H9 (cell line): Measurements from ENCODE around the gene ZNF229. TPM values are rescaled to one million over a fixed set of nuclear protein-coding genes. Genes with fewer than 3 reads are reported as not detected.
"Not testable (repeated sequence)": the region's sequence is repeated elsewhere in the genome, so short reads cannot be mapped to it uniquely, and the experiment has no call there.

Experiments
- DNase-seq: peaks from one replicate; pipeline ENCODE4 v3.0.0-alpha.2; 2017
- H2AFZ ChIP-seq: one replicate; pipeline ENCODE4 v1.6.1; 2013; ENCODE audit warnings: mild to moderate bottlenecking, low read length, control low read depth, moderate library complexity
- H2AK5ac ChIP-seq: 2 replicates; pipeline ENCODE4 v1.6.1; 2013; ENCODE audit warnings: low read length, control low read depth, mixed read lengths; ENCODE audit not compliant: insufficient read length
- H2BK120ac ChIP-seq: one replicate; pipeline ENCODE4 v1.6.1; 2013; ENCODE audit warnings: low read depth, mild to moderate bottlenecking, low read length, control low read depth, inconsistent platforms; ENCODE audit not compliant: poor library complexity, severe bottlenecking
- H2BK12ac ChIP-seq: 2 replicates; pipeline ENCODE4 v1.6.1; 2013; ENCODE audit warnings: low read length, control low read depth, mixed read lengths, low read depth; ENCODE audit not compliant: insufficient read length
- H2BK15ac ChIP-seq: 2 replicates; pipeline ENCODE4 v1.6.1; 2013; ENCODE audit warnings: low read depth, low read length, control low read depth
- H2BK20ac ChIP-seq: one replicate; pipeline ENCODE4 v1.6.1; 2013; ENCODE audit warnings: low read depth, mild to moderate bottlenecking, low read length, control low read depth, inconsistent platforms; ENCODE audit not compliant: poor library complexity, severe bottlenecking
- H2BK5ac ChIP-seq: 2 replicates; pipeline ENCODE4 v1.6.1; 2013; ENCODE audit warnings: low read length, control low read depth, mixed read lengths; ENCODE audit not compliant: insufficient read length
- H3K14ac ChIP-seq: 2 replicates; pipeline ENCODE4 v1.6.1; 2013; ENCODE audit warnings: low read length, control low read depth; ENCODE audit not compliant: insufficient read depth
- H3K18ac ChIP-seq: 2 replicates; pipeline ENCODE4 v1.6.1; 2013; ENCODE audit warnings: low read depth, mild to moderate bottlenecking, mixed read lengths, low read length, control low read depth; ENCODE audit not compliant: insufficient read length
- H3K23ac ChIP-seq: 2 replicates; pipeline ENCODE4 v1.6.1; 2013; ENCODE audit warnings: low read length, control low read depth, mixed read lengths, low read depth; ENCODE audit not compliant: insufficient read length
- H3K23me2 ChIP-seq: 2 replicates; pipeline ENCODE4 v1.6.1; 2013; ENCODE audit warnings: low read depth, mild to moderate bottlenecking, mixed read lengths, low read length, control low read depth; ENCODE audit not compliant: insufficient read length, poor library complexity, severe bottlenecking
- H3K27ac ChIP-seq: 2 replicates; pipeline ENCODE4 v1.5.1; 2013; ENCODE audit warnings: low read length, control low read depth, mixed read lengths, low read depth; ENCODE audit not compliant: insufficient read length
- H3K27me3 ChIP-seq: 2 replicates; pipeline ENCODE4 v1.6.1; 2013; ENCODE audit warnings: low read length, control low read depth, inconsistent platforms; ENCODE audit not compliant: insufficient read depth
- H3K4ac ChIP-seq: 2 replicates; pipeline ENCODE4 v1.6.1; 2013; ENCODE audit warnings: low read depth, mild to moderate bottlenecking, control low read depth, inconsistent platforms, low read length, moderate library complexity
- H3K4me1 ChIP-seq: 2 replicates; pipeline ENCODE4 v1.6.1; 2013; ENCODE audit warnings: low read length, control low read depth, inconsistent platforms; ENCODE audit not compliant: insufficient read depth
- H3K4me2 ChIP-seq: 2 replicates; pipeline ENCODE4 v1.6.1; 2013; ENCODE audit warnings: low read length, control low read depth, mixed read lengths; ENCODE audit not compliant: insufficient read length, insufficient read depth
- H3K56ac ChIP-seq: 2 replicates; pipeline ENCODE4 v1.6.1; 2013; ENCODE audit warnings: low read depth, mild to moderate bottlenecking, mixed read lengths, low read length, control low read depth; ENCODE audit not compliant: insufficient read length
- H3K79me1 ChIP-seq: 2 replicates; pipeline ENCODE4 v1.6.1; 2013; ENCODE audit warnings: low read depth, mild to moderate bottlenecking, moderate library complexity, low read length, control low read depth, inconsistent platforms; ENCODE audit not compliant: insufficient read depth, poor library complexity, severe bottlenecking
- H3K79me2 ChIP-seq: 2 replicates; pipeline ENCODE4 v1.6.1; 2013; ENCODE audit warnings: low read length, control low read depth, inconsistent platforms; ENCODE audit not compliant: insufficient read depth
- H3K9ac ChIP-seq: 2 replicates; pipeline ENCODE4 v1.6.1; 2013; ENCODE audit warnings: low read length, control low read depth, mixed read lengths; ENCODE audit not compliant: insufficient read length; ENCODE audit errors: extremely low read depth
- H3K9me3 ChIP-seq: one replicate; pipeline ENCODE4 v1.6.1; 2013; ENCODE audit warnings: low read depth, low read length, inconsistent platforms; ENCODE audit not compliant: control insufficient read depth
- H3T11ph ChIP-seq: one replicate; pipeline ENCODE4 v1.6.1; 2013; ENCODE audit warnings: mild to moderate bottlenecking, low read length, control low read depth, inconsistent platforms
- H4K20me1 ChIP-seq: one replicate; pipeline ENCODE4 v1.6.1; 2013; ENCODE audit not compliant: control insufficient read depth, insufficient read length, insufficient read depth
- H4K5ac ChIP-seq: 2 replicates; pipeline ENCODE4 v1.6.1; 2013; ENCODE audit warnings: low read depth, mild to moderate bottlenecking, mixed read lengths, low read length, control low read depth; ENCODE audit not compliant: insufficient read length
- H4K8ac ChIP-seq: replicated peaks from 2 replicates; pipeline ENCODE4 v1.6.1; 2013; ENCODE audit warnings: low read length, control low read depth, mixed read lengths, low read depth; ENCODE audit not compliant: insufficient read length
- H4K91ac ChIP-seq: 2 replicates; pipeline ENCODE4 v1.6.1; 2013; ENCODE audit warnings: low read depth, mild to moderate bottlenecking, moderate library complexity, mixed read lengths, low read length, control low read depth; ENCODE audit not compliant: insufficient read length
- H3K27ac Mint-ChIP-seq, 3 experiments: 2 replicates in 2 of 3; 3 replicates in 1 of 3; pipeline ENCODE4 v1.8.0; 2020 to 2021; ENCODE audit warnings: mixed read lengths in 3 of 3, mild to moderate bottlenecking in 1 of 3, moderate library complexity in 1 of 3
- H3K27me3 Mint-ChIP-seq: 2 replicates; pipeline ENCODE4 v1.8.0; 2021; ENCODE audit warnings: low read depth, mild to moderate bottlenecking, moderate library complexity, mixed read lengths
- H3K36me3 Mint-ChIP-seq, 3 experiments: 2 replicates in 2 of 3; 3 replicates in 1 of 3; pipeline ENCODE4 v1.8.0; 2020 to 2021; ENCODE audit warnings: low read depth in 3 of 3, mixed read lengths in 3 of 3; ENCODE audit not compliant: insufficient read depth in 1 of 3
- H3K4me1 Mint-ChIP-seq, 2 experiments: 2 replicates each; pipeline ENCODE4 v1.8.0; 2020; ENCODE audit warnings: mixed read lengths in 2 of 2
- H3K4me3 Mint-ChIP-seq, 2 experiments: 2 replicates in 1 of 2; 3 replicates in 1 of 2; pipeline ENCODE4 v1.8.0; 2020 to 2021; ENCODE audit warnings: mild to moderate bottlenecking in 2 of 2, mixed read lengths in 2 of 2, moderate library complexity in 1 of 2
- H3K9me3 Mint-ChIP-seq, 2 experiments: 2 replicates in 1 of 2; 3 replicates in 1 of 2; pipeline ENCODE4 v1.8.0; 2020; ENCODE audit warnings: mild to moderate bottlenecking in 2 of 2, mixed read lengths in 2 of 2, moderate library complexity in 1 of 2
- WGBS: extraction: QIAGEN DNeasy Blood & Tissue Kit; methylation state at CpG from one replicate; pipeline ENCODE4 v1.1.7; 2013; ENCODE audit warnings: missing lambda C conversion rate, low lambda C conversion rate, mixed read lengths; ENCODE audit not compliant: insufficient read length; ENCODE audit errors: extremely low coverage; 5-methylcytosine and 5-hydroxymethylcytosine counted together
- total RNA-seq: library from RNA; stranded (reverse); gene quantifications from 2 replicates; pipeline ENCODE4 v1.2.1, GENCODE V29; 2021

ZNF229 gene
- total RNA-seq, 1 experiment from 2014 or later: 7.4 TPM

DNA sequence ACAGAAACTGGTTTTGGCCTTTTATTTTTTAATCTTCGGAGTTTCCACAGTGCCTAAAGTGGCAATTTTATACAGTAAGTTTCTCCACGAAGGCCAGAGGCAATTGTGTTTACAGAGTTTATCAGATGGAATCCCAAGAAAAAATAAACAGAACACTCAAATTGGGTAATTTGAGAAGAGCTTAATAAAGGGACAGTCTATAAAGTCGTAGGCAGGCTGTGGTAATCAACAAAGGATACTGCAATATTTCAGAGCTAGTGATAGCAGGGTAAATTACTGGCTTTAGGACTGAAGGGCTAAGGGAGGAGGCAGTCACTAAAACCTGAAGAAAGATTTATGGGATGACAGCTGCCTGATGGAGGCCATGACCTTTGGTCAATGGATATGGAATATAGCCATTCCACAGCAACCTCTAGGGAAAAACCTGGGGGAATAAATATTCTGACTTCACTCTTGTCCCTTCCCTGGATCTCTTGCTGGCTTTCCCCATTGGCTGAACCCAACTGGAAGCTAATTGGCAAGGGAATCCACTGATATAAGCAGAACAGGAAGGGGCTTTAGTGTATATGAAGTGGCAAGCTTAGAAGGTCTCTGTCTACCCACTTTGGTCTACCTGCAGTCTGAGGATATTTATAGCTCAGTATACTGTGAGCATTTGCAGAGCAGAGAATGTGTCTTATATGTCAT is 14.5 kb upstream of the ZNF229 start:
- H3T11ph ChIP-seq, H3K4me3 Mint-ChIP-seq, H4K91ac ChIP-seq, H3K79me2 ChIP-seq, H3K4me2 ChIP-seq, H2AK5ac ChIP-seq, H3K4me1 Mint-ChIP-seq, H3K27me3 ChIP-seq, H2BK20ac ChIP-seq, H4K8ac ChIP-seq, H3K14ac ChIP-seq, H2BK120ac ChIP-seq, H3K56ac ChIP-seq, H3K27ac ChIP-seq, H2BK15ac ChIP-seq, H3K9ac ChIP-seq, H3K27ac Mint-ChIP-seq, H3K23ac ChIP-seq, H2BK5ac ChIP-seq, H4K5ac ChIP-seq, H3K4ac ChIP-seq, DNase-seq, H2BK12ac ChIP-seq, H4K20me1 ChIP-seq, H3K18ac ChIP-seq, H3K23me2 ChIP-seq, H3K27me3 Mint-ChIP-seq, H3K79me1 ChIP-seq, H3K4me1 ChIP-seq, H2AFZ ChIP-seq: not testable (repeated sequence)
- WGBS: no CpG with 5 or more reads among the region's 3 CpGs
- H3K9me3 Mint-ChIP-seq: peaks cover 62 to 68% of the 10 kb centered on the region in 2 experiments
- H3K36me3 Mint-ChIP-seq: peaks cover 0 to 15% (median 11%) of the 10 kb centered on the region in 3 experiments; a peak in 4 of 7 replicates
- peaks cover 54% of the 10 kb centered on the region for H3K9me3 ChIP-seq

DNA sequence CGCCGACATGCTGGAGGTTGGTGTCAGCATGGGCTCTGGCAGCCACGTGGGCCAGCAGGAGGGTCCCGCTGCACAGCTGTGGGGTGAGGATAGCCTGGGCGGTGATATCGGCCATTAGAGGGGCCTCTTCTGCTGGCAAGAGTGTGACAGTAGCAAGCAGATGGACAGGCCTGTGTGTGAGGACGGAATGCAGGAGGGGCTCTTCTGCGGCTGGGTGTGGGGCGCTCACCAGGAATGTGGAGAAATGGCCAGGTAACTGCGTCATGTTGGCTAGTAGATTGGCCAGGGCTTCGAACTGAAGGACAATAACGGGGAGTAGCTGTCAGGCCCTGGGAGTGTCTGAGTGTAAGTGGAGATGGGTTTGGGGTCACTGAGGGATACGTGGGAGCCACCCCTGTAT is 7.7 kb upstream of the ZNF229 start:
- not testable (repeated sequence) for H2BK20ac ChIP-seq, H2BK15ac ChIP-seq, H3K4me2 ChIP-seq, DNase-seq, H2AK5ac ChIP-seq, H3K23ac ChIP-seq, H2BK5ac ChIP-seq, H3K79me1 ChIP-seq, H3K4ac ChIP-seq, H3K4me3 Mint-ChIP-seq, H2AFZ ChIP-seq, H2BK12ac ChIP-seq, H3K27me3 ChIP-seq, H4K91ac ChIP-seq, H4K20me1 ChIP-seq, H2BK120ac ChIP-seq, H3K4me1 Mint-ChIP-seq, H3K14ac ChIP-seq, H3K27ac ChIP-seq, H3K56ac ChIP-seq, H3T11ph ChIP-seq, H4K5ac ChIP-seq, H3K79me2 ChIP-seq, H3K27ac Mint-ChIP-seq, H3K23me2 ChIP-seq, H3K9ac ChIP-seq, H4K8ac ChIP-seq, H3K4me1 ChIP-seq, H3K18ac ChIP-seq
- H3K36me3 Mint-ChIP-seq: peaks cover 9 to 35% (median 21%) of the 10 kb centered on the region in 3 experiments; a peak in 4 of 7 replicates
- peaks cover 55 to 58% of the 10 kb centered on the region in 2 experiments for H3K9me3 Mint-ChIP-seq
- peaks cover 59% of the 10 kb centered on the region for H3K9me3 ChIP-seq
- WGBS: no CpG with 5 or more reads among the region's 13 CpGs
- H3K27me3 Mint-ChIP-seq: peaks cover 12% of the 10 kb centered on the region
